Measurements from ENCODE around the gene DUOXA1.

Gene DUOXA1

DNA sequence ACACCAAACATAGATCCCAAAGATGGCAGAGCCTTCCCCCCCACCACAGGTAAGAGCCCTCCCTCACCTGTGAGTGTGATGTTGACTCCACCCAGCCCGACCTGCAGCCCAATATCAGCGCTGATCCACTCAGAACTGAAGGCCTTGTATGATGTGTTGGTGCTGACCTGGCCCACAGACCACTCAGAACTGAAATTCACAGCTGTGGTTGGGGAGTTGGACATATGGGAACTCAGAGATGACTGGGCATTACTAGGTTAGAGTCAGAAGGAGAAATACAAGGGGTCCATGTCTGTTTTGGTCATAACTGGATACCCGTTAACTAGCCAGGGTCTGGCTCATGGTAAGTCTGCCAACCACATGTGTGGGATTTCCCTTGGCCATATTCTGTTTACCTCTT is 8.7 kb downstream of the DUOXA1 start:
- H3K9me3 ChIP-seq (ENCODE audit: control insufficient read depth, low read length), result no peaks in the 10 kb centered on the region
- WGBS, 2 experiments, result 92 to 98% methylated on average over 3 of the region's 3 CpGs
- no peak overlapping the region for H3K27ac ChIP-seq (ENCODE audit: insufficient read depth, low read depth, low read length, poor library complexity, severe bottlenecking)
- no peaks in the 10 kb centered on the region for H3K36me3 ChIP-seq (ENCODE audit: control insufficient read depth, insufficient read depth, low read length)
- H3K27me3 ChIP-seq (ENCODE audit: control insufficient read depth, insufficient read depth, low read length, poor library complexity, severe bottlenecking), result peaks cover 46% of the 10 kb centered on the region
- no peaks in the 10 kb centered on the region for H3K4me1 ChIP-seq (ENCODE audit: control insufficient read depth, insufficient read depth, low read length)
- H3K4me3 ChIP-seq (ENCODE audit: insufficient read depth, low read depth, low read length), result no peak overlapping the region

GRCh38 chr15:45120081-45120972 is 9.4 kb downstream of the DUOXA1 start:
- Histone ChIP-seq H3K36me3 (ENCODE audit: control insufficient read depth, insufficient read depth, low read length) (no peaks in the 10 kb centered on the region), H3K4me1 (ENCODE audit: control insufficient read depth, insufficient read depth, low read length) (no peaks in the 10 kb centered on the region), H3K9me3 (ENCODE audit: control insufficient read depth, low read length) (no peaks in the 10 kb centered on the region), H3K4me3 (ENCODE audit: insufficient read depth, low read depth, low read length) (no peak overlapping the region), H3K27ac (ENCODE audit: insufficient read depth, low read depth, low read length, poor library complexity, severe bottlenecking) (no peak overlapping the region), H3K27me3 (ENCODE audit: control insufficient read depth, insufficient read depth, low read length, poor library complexity, severe bottlenecking) (peaks cover 46% of the 10 kb centered on the region)
- WGBS, 2 experiments, result 94% methylated on average over 10 of the region's 10 CpGs

DNA sequence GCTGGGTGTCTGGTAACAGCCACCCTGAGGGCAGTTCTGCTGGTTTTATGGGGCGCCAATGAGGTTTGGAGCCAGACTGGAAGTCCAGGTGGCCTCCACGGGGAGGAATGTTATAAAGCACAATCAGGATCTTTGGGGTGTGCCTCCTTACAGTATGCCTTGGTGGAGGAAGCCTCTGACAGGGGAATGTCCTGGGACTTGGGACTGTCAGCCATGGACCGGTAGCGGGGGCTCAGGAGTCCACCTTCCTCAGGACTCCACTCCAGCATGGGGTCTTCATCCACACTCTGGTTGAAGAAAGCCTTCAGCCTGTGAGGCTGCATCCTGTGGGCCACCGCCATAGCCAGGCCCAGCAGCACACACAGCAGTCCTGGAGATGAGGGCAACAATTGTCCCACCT is 10.7 kb downstream of the DUOXA1 start:
- Histone ChIP-seq H3K4me3 (ENCODE audit: insufficient read depth, low read depth, low read length) (no peak overlapping the region), H3K27ac (ENCODE audit: insufficient read depth, low read depth, low read length, poor library complexity, severe bottlenecking) (no peak overlapping the region), H3K4me1 (ENCODE audit: control insufficient read depth, insufficient read depth, low read length) (no peaks in the 10 kb centered on the region), H3K27me3 (ENCODE audit: control insufficient read depth, insufficient read depth, low read length, poor library complexity, severe bottlenecking) (peaks cover 49% of the 10 kb centered on the region), H3K9me3 (ENCODE audit: control insufficient read depth, low read length) (no peaks in the 10 kb centered on the region), H3K36me3 (ENCODE audit: control insufficient read depth, insufficient read depth, low read length) (no peaks in the 10 kb centered on the region)
- WGBS, 2 experiments, result 93 to 95% methylated on average over 5 of the region's 5 CpGs

DNA sequence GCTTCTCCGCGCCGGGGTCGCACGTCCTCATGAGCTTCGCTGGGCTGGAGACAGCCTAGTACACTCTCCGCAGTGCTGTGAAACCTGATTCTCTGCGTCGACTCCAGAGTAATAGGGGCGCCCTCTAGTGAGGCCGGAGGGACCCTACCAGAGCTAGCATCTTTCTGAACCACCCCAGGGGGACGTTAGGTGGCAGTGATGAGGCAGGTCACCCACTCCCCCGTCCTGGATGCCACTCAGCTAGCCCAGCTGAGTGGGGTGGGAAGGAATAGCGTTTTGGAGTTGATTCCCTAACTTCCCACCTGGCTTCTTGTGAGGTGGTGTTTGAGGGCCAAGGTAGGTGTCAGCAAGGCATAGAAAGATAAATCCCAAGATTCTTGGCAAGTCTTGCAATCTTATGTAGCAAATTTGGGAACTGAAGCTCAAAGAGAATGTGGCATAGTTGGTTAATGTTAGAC is 11.5 kb downstream of the DUOXA1 start:
- Histone ChIP-seq H3K27ac (ENCODE audit: insufficient read depth, low read depth, low read length, poor library complexity, severe bottlenecking) (no peak overlapping the region), H3K4me1 (ENCODE audit: control insufficient read depth, insufficient read depth, low read length) (peaks cover 3% of the 10 kb centered on the region), H3K4me3 (ENCODE audit: insufficient read depth, low read depth, low read length) (no peak overlapping the region), H3K27me3 (ENCODE audit: control insufficient read depth, insufficient read depth, low read length, poor library complexity, severe bottlenecking) (peaks cover 50% of the 10 kb centered on the region), H3K36me3 (ENCODE audit: control insufficient read depth, insufficient read depth, low read length) (no peaks in the 10 kb centered on the region), H3K9me3 (ENCODE audit: control insufficient read depth, low read length) (no peaks in the 10 kb centered on the region)
- 3 to 4% methylated on average over 14 of the region's 14 CpGs for WGBS, 2 experiments

DNA sequence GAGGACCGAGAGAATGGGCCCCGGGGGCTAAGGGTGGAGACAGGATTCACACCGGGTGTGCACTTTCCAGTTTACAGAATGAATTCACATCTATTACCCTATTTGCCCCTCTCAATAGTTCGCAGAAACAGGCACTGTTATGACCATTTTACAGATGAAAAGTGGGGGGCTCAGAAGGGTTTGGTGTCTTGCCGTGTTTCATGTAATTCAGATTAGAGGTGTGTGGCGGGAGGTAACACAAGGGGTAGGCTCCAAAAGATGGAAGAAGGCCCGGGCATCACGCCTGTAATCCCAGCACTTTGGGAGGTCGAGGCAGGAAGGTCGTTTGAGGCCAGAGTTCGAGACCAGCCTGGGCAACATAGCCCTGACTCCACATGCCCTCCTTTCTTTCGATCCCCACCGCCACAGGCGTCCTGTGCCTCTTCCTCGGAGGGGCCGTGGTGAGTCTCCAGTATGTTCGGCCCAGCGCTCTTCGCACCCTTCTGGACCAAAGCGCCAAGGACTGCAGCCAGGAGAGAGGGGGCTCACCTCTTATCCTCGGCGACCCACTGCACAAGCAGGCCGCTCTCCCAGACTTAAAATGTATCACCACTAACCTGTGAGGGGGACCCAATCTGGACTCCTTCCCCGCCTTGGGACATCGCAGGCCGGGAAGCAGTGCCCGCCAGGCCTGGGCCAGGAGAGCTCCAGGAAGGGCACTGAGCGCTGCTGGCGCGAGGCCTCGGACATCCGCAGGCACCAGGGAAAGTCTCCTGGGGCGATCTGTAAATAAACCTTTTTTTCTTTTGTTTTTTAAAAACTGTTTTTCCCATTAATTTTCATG is 12.2 kb downstream of the DUOXA1 start:
- 87 to 89% methylated on average over 33 of the region's 33 CpGs for WGBS, 2 experiments
- Histone ChIP-seq H3K4me3 (ENCODE audit: insufficient read depth, low read depth, low read length) (no peak overlapping the region), H3K9me3 (ENCODE audit: control insufficient read depth, low read length) (no peaks in the 10 kb centered on the region)

GRCh38 chr15:45116482-45117307 is 13.0 kb downstream of the DUOXA1 start:
- H3K27ac ChIP-seq (ENCODE audit: insufficient read depth, low read depth, low read length, poor library complexity, severe bottlenecking), result no peak overlapping the region
- H3K4me1 ChIP-seq (ENCODE audit: control insufficient read depth, insufficient read depth, low read length), result peaks cover 12% of the 10 kb centered on the region
- WGBS, 2 experiments, result 89 to 90% methylated on average over 65 of the region's 65 CpGs
- H3K4me3 ChIP-seq (ENCODE audit: insufficient read depth, low read depth, low read length), result no peak overlapping the region
- H3K9me3 ChIP-seq (ENCODE audit: control insufficient read depth, low read length), result no peaks in the 10 kb centered on the region
- no peaks in the 10 kb centered on the region for H3K36me3 ChIP-seq (ENCODE audit: control insufficient read depth, insufficient read depth, low read length)
- H3K27me3 ChIP-seq (ENCODE audit: control insufficient read depth, insufficient read depth, low read length, poor library complexity, severe bottlenecking), result peaks cover 64% of the 10 kb centered on the region

More for the DNA sequence above, 12.2 kb downstream of the DUOXA1 start:
- peaks cover 56% of the 10 kb centered on the region for H3K27me3 ChIP-seq (ENCODE audit: control insufficient read depth, insufficient read depth, low read length, poor library complexity, severe bottlenecking)
- peaks cover 9% of the 10 kb centered on the region for H3K4me1 ChIP-seq (ENCODE audit: control insufficient read depth, insufficient read depth, low read length)
- no peaks in the 10 kb centered on the region for H3K36me3 ChIP-seq (ENCODE audit: control insufficient read depth, insufficient read depth, low read length)
- no peak overlapping the region for H3K27ac ChIP-seq (ENCODE audit: insufficient read depth, low read depth, low read length, poor library complexity, severe bottlenecking)

- H3K9me3 ChIP-seq (ENCODE audit: control insufficient read depth, low read length), result no peaks in the 10 kb centered on the region
- WGBS, 2 experiments, result 88% methylated on average over 19 of the region's 19 CpGs
- peaks cover 70% of the 10 kb centered on the region for H3K27me3 ChIP-seq (ENCODE audit: control insufficient read depth, insufficient read depth, low read length, poor library complexity, severe bottlenecking)
- H3K27ac ChIP-seq (ENCODE audit: insufficient read depth, low read depth, low read length, poor library complexity, severe bottlenecking), result no peak overlapping the region
- peaks cover 12% of the 10 kb centered on the region for H3K4me1 ChIP-seq (ENCODE audit: control insufficient read depth, insufficient read depth, low read length)
- no peaks in the 10 kb centered on the region for H3K36me3 ChIP-seq (ENCODE audit: control insufficient read depth, insufficient read depth, low read length)
- no peak overlapping the region for H3K4me3 ChIP-seq (ENCODE audit: insufficient read depth, low read depth, low read length)
Observed at GRCh38 chr15:45116006-45116481, 13.6 kb downstream of the DUOXA1 start.

- H3K4me1 ChIP-seq (ENCODE audit: control insufficient read depth, insufficient read depth, low read length), result peaks cover 12% of the 10 kb centered on the region
- H3K9me3 ChIP-seq (ENCODE audit: control insufficient read depth, low read length), result no peaks in the 10 kb centered on the region
- peaks cover 76% of the 10 kb centered on the region for H3K27me3 ChIP-seq (ENCODE audit: control insufficient read depth, insufficient read depth, low read length, poor library complexity, severe bottlenecking)
- H3K36me3 ChIP-seq (ENCODE audit: control insufficient read depth, insufficient read depth, low read length), result no peaks in the 10 kb centered on the region
- no peak overlapping the region for H3K4me3 ChIP-seq (ENCODE audit: insufficient read depth, low read depth, low read length)
- H3K27ac ChIP-seq (ENCODE audit: insufficient read depth, low read depth, low read length, poor library complexity, severe bottlenecking), result no peak overlapping the region
- 86 to 88% methylated on average over 7 of the region's 7 CpGs for WGBS, 2 experiments
Observed at GRCh38 chr15:45115312-45115820, 14.3 kb downstream of the DUOXA1 start.

- Histone ChIP-seq H3K27ac (ENCODE audit: insufficient read depth, low read depth, low read length, poor library complexity, severe bottlenecking) (no peak overlapping the region), H3K4me3 (ENCODE audit: insufficient read depth, low read depth, low read length) (no peak overlapping the region), H3K27me3 (ENCODE audit: control insufficient read depth, insufficient read depth, low read length, poor library complexity, severe bottlenecking) (peaks cover 82% of the 10 kb centered on the region), H3K36me3 (ENCODE audit: control insufficient read depth, insufficient read depth, low read length) (no peaks in the 10 kb centered on the region), H3K9me3 (ENCODE audit: control insufficient read depth, low read length) (no peaks in the 10 kb centered on the region), H3K4me1 (ENCODE audit: control insufficient read depth, insufficient read depth, low read length) (peaks cover 12% of the 10 kb centered on the region)
- WGBS, 2 experiments, result 51 to 58% methylated on average over 2 of the region's 2 CpGs
Observed at GRCh38 chr15:45114751-45115085, 15.0 kb downstream of the DUOXA1 start.
